Subcutaneous abdominal adipose tissue (tissue), 5 donors: ENCODE results near the gene ZNF579.
A peak's percentile ranks its signal among the peaks of the same experiment; 100 is the strongest.

Experiments used
- H3K27ac ChIP-seq: one replicate; pipeline ENCODE4 v1.7.0; 2013; ENCODE audit warnings: low read depth, mild to moderate bottlenecking, inconsistent platforms, low read length, moderate library complexity
- H3K27me3 ChIP-seq, 5 donors: one replicate each; pipeline ENCODE4 v1.7.0; 2013; ENCODE audit warnings: low read length in 5 of 5, inconsistent platforms in 1 of 5; ENCODE audit not compliant: control insufficient read depth in 5 of 5, insufficient read depth in 4 of 5
- H3K36me3 ChIP-seq, 5 donors: one replicate each; pipeline ENCODE4 v1.7.0; 2013; ENCODE audit warnings: low read length in 5 of 5; ENCODE audit not compliant: control insufficient read depth in 5 of 5, insufficient read depth in 5 of 5
- H3K4me1 ChIP-seq, 5 donors: one replicate each; pipeline ENCODE4 v1.7.0; 2013; ENCODE audit warnings: low read length in 5 of 5, mild to moderate bottlenecking in 3 of 5, moderate library complexity in 1 of 5; ENCODE audit not compliant: control insufficient read depth in 5 of 5, insufficient read depth in 5 of 5
- H3K4me3 ChIP-seq, 5 donors: one replicate each; pipeline ENCODE4 v1.7.0; 2013; ENCODE audit warnings: low read length in 5 of 5, low read depth in 1 of 5
- H3K9ac ChIP-seq, 5 donors: one replicate each; pipeline ENCODE4 v1.7.0; 2013; ENCODE audit warnings: low read length in 5 of 5, mild to moderate bottlenecking in 4 of 5, moderate library complexity in 3 of 5
- H3K9me3 ChIP-seq, 5 donors: one replicate each; pipeline ENCODE4 v1.7.0; 2013; ENCODE audit warnings: low read length in 5 of 5; ENCODE audit not compliant: control insufficient read depth in 5 of 5
- donor health status: healthy.
- donor health status: healthy.
- donor health status: healthy.
- donor health status: healthy.
- donor health status: healthy.

ZNF579 gene, protein sequence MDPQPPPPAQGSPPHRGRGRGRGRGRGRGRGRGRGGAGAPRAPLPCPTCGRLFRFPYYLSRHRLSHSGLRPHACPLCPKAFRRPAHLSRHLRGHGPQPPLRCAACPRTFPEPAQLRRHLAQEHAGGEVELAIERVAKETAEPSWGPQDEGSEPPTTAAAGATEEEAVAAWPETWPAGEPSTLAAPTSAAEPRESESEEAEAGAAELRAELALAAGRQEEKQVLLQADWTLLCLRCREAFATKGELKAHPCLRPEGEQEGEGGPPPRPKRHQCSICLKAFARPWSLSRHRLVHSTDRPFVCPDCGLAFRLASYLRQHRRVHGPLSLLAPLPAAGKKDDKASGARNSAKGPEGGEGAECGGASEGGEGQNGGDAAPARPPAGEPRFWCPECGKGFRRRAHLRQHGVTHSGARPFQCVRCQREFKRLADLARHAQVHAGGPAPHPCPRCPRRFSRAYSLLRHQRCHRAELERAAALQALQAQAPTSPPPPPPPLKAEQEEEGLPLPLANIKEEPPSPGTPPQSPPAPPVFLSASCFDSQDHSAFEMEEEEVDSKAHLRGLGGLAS

DNA sequence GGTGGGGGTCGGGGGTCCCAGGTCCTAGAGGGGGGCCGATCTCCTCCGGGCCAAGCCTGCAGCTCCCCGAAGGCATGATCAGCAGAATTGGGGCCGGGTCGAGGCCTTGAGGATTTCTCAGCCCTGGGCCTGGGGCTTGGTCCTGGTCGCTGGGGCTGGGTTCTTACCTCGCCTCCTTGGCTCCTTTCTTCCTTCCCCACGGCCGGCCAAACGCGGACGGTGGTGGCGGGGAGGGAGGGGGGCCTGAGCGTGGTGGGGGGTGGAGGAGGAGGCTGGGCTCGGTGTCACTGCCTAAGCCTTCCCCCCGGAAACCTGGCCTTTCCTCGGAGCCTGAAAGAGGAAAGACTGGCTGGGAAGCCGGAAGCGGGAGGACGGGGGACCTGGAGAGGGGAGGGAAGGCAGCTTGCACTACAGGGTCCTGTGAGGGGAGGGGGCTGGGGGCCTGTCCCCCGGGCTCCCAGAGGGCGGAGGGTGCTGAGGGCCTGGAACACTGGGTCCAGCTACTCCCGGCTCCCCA lies at the start of gene ZNF579:
TSS of gene ZNF579 (minus strand) at position 221 of the 517 bp plus-strand sequence. CDS start 1,209 bp downstream, outside the sequence.
- Histone ChIP-seq H3K27ac (peak within 1 kb of the TSS; percentile 77), H3K27me3 (no peaks in the 10 kb centered on the region), H3K36me3 (peaks cover 0 to 22% (median 13%) of the 10 kb centered on the region in 5 donors), H3K4me1 (peaks cover 2 to 32% (median 29%) of the 10 kb centered on the region in 5 donors), H3K4me3 (peak within 1 kb of the TSS; percentile 74 to 87 (median 82)), H3K9ac (peak within 1 kb of the TSS; percentile 81 to 91 (median 86)), H3K9me3 (peaks cover 0 to 2% (median 0%) of the 10 kb centered on the region in 5 donors)

DNA sequence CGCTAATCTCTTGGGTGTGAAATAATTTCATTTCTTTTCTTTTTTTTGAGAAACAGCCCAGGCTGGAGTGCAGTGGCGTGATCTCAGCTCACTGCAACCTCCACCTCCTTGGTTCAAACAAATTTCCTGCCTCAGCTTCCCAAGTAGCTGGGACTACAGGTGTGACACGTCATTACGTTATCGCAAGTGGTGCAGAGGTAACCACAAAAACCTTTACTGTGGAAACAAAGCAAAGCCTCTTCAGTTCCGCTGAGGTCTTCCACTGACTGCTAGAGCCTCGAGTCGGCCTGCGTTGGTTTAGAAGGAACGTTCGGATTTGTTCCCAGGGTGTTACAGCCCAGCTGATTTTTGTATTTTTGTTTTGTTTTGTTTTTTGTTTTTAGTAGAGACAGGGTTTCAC lies 45.7 kb upstream of the ZNF579 start:
- Histone ChIP-seq H3K4me3 (no peak overlapping the region), H3K27ac (no peak overlapping the region), H3K27me3 (no peaks in the 10 kb centered on the region), H3K9me3 (no peaks in the 10 kb centered on the region), H3K36me3 (peaks cover 0 to 9% (median 0%) of the 10 kb centered on the region in 5 donors), H3K4me1 (peaks cover 0 to 15% (median 13%) of the 10 kb centered on the region in 5 donors), H3K9ac (no peak overlapping the region)

DNA sequence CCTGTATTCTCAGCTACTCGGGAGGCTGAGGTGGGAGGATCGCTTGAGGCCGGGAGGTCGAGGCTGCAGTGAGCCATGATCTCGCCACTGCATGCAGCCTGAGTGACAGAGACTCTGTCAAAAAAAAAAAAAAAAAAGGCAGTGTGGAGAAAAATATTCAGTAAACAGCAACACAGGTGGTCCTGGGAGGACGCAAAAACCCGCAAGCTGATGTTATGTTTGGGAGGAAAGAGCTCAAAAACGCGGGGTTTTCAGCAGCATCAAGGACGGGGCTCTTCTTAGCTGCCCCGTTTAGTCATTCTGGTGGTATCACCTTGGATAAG lies 44.3 kb upstream of the ZNF579 start:
- H3K4me3 ChIP-seq, result peak overlapping the region; percentile 69 to 92 (median 74)
- H3K36me3 ChIP-seq, result peaks cover 0 to 21% (median 2%) of the 10 kb centered on the region in 5 donors
- no peaks in the 10 kb centered on the region for H3K9me3 ChIP-seq
- H3K9ac ChIP-seq, result peak overlapping the region in 2 of 5 donors; percentile 47 to 51
- no peaks in the 10 kb centered on the region for H3K27me3 ChIP-seq
- peaks cover 0 to 26% (median 13%) of the 10 kb centered on the region in 5 donors for H3K4me1 ChIP-seq
- H3K27ac ChIP-seq, result no peak overlapping the region

DNA sequence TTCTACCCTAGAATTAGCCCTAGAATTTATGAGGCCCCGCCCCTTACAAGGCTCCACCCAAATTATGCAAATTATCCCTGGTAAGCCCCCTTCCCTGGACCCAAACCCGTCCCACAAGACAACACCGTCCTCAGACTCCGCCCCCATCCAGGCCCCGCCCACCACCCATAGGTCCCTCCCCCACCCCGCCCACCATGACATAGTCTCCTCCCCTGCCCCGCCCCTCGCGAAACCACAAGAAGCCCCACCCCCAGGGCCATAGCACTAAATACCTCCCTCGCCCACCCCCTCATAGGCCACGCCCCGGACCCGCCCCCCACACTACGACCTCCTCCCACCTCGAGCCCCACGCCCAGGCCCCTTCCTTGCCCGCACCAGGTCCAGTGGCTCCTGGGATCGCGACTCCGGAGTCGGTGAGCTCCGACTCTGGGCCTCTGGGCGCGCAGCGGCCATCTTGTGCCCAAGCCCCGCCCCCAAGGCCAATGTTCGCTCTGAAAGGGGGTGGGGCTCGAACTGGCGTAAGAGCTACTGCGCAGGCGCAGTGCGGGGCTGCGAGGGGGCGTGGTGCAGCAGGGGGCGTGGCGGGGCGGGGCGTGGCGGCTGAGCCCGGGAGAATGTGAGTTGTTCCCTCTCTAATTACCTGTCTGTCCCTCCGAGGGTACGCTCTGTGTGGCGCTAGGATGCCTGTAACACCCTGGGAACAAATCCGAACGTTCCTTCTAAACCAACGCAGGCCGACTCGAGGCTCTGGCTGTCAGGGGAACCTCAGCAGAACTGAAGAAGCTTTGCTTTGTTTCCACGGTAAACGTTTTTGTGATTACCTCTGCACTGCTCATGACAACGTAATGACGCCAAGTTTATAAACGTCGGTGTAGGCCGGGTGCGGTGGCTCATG lies 43.7 kb upstream of the ZNF579 start, which contains the start of gene ZNF784:
TSS of gene ZNF784 (minus strand) at position 458 of the 895 bp plus-strand sequence. CDS start at position 453, 5 bp downstream.
- peak within 1 kb of the TSS; percentile 77 for H3K27ac ChIP-seq
- peaks cover 0 to 32% (median 16%) of the 10 kb centered on the region in 5 donors for H3K4me1 ChIP-seq
- H3K4me3 ChIP-seq, result peak within 1 kb of the TSS; percentile 69 to 92 (median 74)
- no peaks in the 10 kb centered on the region for H3K9me3 ChIP-seq
- no peaks in the 10 kb centered on the region for H3K27me3 ChIP-seq
- H3K9ac ChIP-seq, result peak within 1 kb of the TSS in 3 of 5 donors; percentile 47 to 64 (median 51)
- peaks cover 0 to 21% (median 2%) of the 10 kb centered on the region in 5 donors for H3K36me3 ChIP-seq

DNA sequence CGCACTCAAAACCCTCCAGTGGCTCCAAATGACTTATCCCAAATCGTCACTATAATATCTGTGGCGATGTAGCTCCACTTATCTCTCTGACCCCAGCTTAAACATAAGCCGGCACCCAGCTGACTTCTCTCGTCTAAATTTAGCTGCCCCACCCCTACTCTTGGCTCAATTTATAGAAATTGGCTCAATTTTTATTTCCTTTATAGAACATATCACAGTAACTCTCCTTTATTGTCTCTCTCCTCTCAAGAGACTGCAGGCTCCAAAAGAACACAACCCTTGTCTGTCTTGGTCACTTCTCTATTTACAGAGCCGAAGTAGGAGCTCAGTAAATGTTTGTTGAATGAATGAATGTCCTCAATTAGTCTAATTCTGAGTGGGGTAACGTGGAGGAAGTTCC lies 42.9 kb upstream of the ZNF579 start:
- peak overlapping the region in 4 of 5 donors; percentile 8 to 42 (median 32) for H3K4me3 ChIP-seq
- H3K27ac ChIP-seq, result peak overlapping the region; percentile 3
- peaks cover 0 to 21% (median 2%) of the 10 kb centered on the region in 5 donors for H3K36me3 ChIP-seq
- H3K27me3 ChIP-seq, result no peaks in the 10 kb centered on the region
- peaks cover 0 to 38% (median 22%) of the 10 kb centered on the region in 5 donors for H3K4me1 ChIP-seq
- H3K9me3 ChIP-seq, result no peaks in the 10 kb centered on the region
- no peak overlapping the region for H3K9ac ChIP-seq

DNA sequence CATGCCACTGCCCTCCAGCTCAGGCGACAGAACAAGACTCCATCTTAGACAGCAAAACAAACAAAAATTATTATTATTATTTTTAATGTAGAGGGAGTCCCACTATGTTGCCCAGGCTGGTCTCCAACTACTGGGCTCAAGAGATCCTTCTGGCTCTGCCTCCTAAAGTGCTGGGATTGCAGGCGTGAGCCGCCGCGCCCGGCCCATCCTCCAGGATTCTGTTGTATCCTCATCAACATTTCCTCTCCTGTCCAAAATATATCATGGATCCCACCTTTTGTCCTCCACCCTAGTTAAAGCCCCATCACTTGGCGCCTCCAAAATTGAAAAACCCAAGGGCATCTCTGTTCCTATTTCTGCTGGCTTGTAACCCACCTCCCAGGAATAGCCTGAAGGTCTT lies 42.5 kb upstream of the ZNF579 start:
- Histone ChIP-seq H3K27me3 (no peaks in the 10 kb centered on the region), H3K36me3 (peaks cover 0 to 21% (median 2%) of the 10 kb centered on the region in 5 donors), H3K4me1 (peaks cover 0 to 40% (median 23%) of the 10 kb centered on the region in 5 donors), H3K4me3 (no peak overlapping the region), H3K27ac (peak overlapping the region; percentile 3), H3K9me3 (no peaks in the 10 kb centered on the region), H3K9ac (no peak overlapping the region)

DNA sequence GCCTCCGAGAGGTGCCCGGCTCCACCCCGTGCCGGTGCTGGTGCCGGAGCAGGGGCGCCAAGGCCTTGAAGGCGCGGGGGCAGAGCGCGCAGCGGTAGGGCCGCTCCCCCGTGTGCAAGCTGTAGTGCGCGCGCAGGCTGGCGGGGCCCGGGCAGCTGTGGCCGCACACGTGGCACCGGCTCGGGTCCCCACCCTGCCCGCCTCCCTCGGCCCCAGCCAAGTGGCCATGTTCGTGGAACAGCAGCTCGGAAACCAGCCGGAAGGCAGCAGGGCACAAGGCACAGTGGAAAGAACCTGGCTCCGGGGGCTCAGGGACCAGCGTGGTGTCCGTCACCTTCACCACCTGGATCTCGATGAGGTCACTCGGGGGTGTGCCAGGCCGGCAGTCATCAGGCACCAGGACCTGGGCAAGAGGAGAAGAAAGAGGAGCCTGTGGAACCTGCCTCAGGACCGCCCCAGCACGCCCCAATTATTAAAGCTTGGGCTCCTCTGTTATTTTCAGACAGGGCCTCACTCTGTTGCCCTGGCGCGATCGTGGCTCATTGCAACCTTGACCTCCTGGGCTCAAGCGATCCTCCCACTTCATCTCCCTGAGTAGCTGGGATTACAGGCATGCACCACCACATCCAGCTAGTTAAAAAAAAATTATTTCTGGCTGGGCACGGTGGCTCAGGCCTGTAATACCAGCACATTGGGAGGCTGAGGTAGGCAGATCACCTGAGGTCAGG lies 41.8 kb upstream of the ZNF579 start:
- H3K4me3 ChIP-seq, result no peak overlapping the region
- H3K27ac ChIP-seq, result no peak overlapping the region
- H3K9me3 ChIP-seq, result no peaks in the 10 kb centered on the region

DNA sequence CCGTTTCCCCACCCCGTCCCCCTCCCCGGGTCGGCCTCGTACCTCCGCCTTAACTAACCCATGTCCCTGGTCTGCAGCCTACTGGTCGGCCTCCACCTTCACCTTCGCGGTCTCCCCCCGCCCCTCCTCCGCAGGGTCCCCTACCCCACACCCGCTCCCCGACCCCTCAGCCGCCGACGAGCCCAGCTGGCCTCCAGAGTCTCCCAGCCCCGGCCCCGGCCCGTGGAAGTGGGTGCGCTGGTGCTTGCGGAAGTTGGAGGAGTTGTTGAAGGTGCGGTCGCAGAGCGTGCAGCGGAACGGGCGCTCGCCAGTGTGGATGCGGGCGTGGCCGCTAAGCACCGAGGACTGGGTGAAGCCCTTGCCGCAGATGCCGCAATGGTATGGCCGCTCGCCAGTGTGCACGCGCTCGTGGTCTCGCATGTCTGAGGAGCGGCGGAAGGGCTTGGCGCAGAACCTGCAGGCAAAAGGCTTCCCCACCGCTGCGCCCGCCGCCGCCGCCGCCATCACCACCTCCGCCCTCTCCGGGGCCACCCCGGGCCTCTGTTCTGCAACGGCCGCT lies 41.1 kb upstream of the ZNF579 start:
- no peak overlapping the region for H3K27ac ChIP-seq
- H3K9me3 ChIP-seq, result no peaks in the 10 kb centered on the region
- peaks cover 0 to 30% (median 10%) of the 10 kb centered on the region in 5 donors for H3K36me3 ChIP-seq
- no peak overlapping the region for H3K4me3 ChIP-seq
- no peaks in the 10 kb centered on the region for H3K27me3 ChIP-seq
- peaks cover 0 to 40% (median 24%) of the 10 kb centered on the region in 5 donors for H3K4me1 ChIP-seq
- H3K9ac ChIP-seq, result no peak overlapping the region

More for the DNA sequence above, 41.8 kb upstream of the ZNF579 start:
- H3K4me1 ChIP-seq, result peaks cover 0 to 40% (median 24%) of the 10 kb centered on the region in 5 donors
- peaks cover 0 to 25% (median 5%) of the 10 kb centered on the region in 5 donors for H3K36me3 ChIP-seq
- no peak overlapping the region for H3K9ac ChIP-seq
- H3K27me3 ChIP-seq, result no peaks in the 10 kb centered on the region
